Glutamatergic neuron (in vitro differentiated cells): Measurements from ENCODE around the gene GNS. TPM values are rescaled to one million over a fixed set of nuclear protein-coding genes. Genes with fewer than 3 reads are reported as not detected.

ENCODE experiments used
- DNase-seq: peaks from one replicate; pipeline ENCODE4 v3.0.0; 2022
- H3K27ac Mint-ChIP-seq: one replicate; pipeline ENCODE4 v1.8.0; 2020; ENCODE audit warnings: mild to moderate bottlenecking, mixed read lengths, inconsistent platforms; ENCODE audit not compliant: unreplicated experiment
- H3K27me3 Mint-ChIP-seq: one replicate; pipeline ENCODE4 v1.8.0; 2020; ENCODE audit warnings: mild to moderate bottlenecking, moderate library complexity, mixed read lengths, inconsistent platforms; ENCODE audit not compliant: unreplicated experiment
- H3K36me3 Mint-ChIP-seq: one replicate; pipeline ENCODE4 v1.8.0; 2020; ENCODE audit warnings: mild to moderate bottlenecking, mixed read lengths, inconsistent platforms; ENCODE audit not compliant: unreplicated experiment
- H3K4me1 Mint-ChIP-seq: one replicate; pipeline ENCODE4 v1.8.0; 2020; ENCODE audit warnings: mild to moderate bottlenecking, low read depth, mixed read lengths, inconsistent platforms; ENCODE audit not compliant: unreplicated experiment
- H3K4me3 Mint-ChIP-seq: one replicate; pipeline ENCODE4 v1.8.0; 2020; ENCODE audit warnings: mild to moderate bottlenecking, mixed read lengths, inconsistent platforms; ENCODE audit not compliant: unreplicated experiment
- H3K9me3 Mint-ChIP-seq: one replicate; pipeline ENCODE4 v1.8.0; 2020; ENCODE audit warnings: mild to moderate bottlenecking, moderate library complexity, mixed read lengths, inconsistent platforms; ENCODE audit not compliant: unreplicated experiment
- CTCF ChIP-seq: fragments of 200-600 bp; sonication (generic); IDR thresholded peaks from one replicate; pipeline ENCODE4 v1.5.0; 2021; ENCODE audit not compliant: partially characterized antibody, unreplicated experiment
- total RNA-seq: library from RNA; stranded (reverse); fragmentation: NEBNext Ultra II Directional; extraction: Animal tissue kit (Norgen Biotek cat#: 25700); gene quantifications from one replicate; pipeline ENCODE4 v1.2.1, GENCODE V29; 2021; ENCODE audit not compliant: unreplicated experiment

Gene GNS
- total RNA-seq, 1 donor from 2014 or later = 145 TPM

GRCh38 chr12:64735442-64735841, 23.8 kb downstream of the GNS start:
- H3K27ac Mint-ChIP-seq = no peak overlapping the region
- H3K4me1 Mint-ChIP-seq = peaks cover 45% of the 10 kb centered on the region
- H3K27me3 Mint-ChIP-seq = peaks cover 5% of the 10 kb centered on the region
- no peak for DNase-seq
- peaks cover 4% of the 10 kb centered on the region for H3K36me3 Mint-ChIP-seq
- TF ChIP-seq CTCF = no peak
- peaks cover 4% of the 10 kb centered on the region for H3K9me3 Mint-ChIP-seq
- no peak overlapping the region for H3K4me3 Mint-ChIP-seq

- peaks cover 6% of the 10 kb centered on the region for H3K27me3 Mint-ChIP-seq
- peak overlapping the region; percentile 30 for H3K4me3 Mint-ChIP-seq
- peak overlapping the region; percentile 57 for H3K27ac Mint-ChIP-seq
- no peak for DNase-seq
- peaks cover 5% of the 10 kb centered on the region for H3K9me3 Mint-ChIP-seq
- TF ChIP-seq CTCF = no peak
- peaks cover 3% of the 10 kb centered on the region for H3K36me3 Mint-ChIP-seq
- H3K4me1 Mint-ChIP-seq = peaks cover 54% of the 10 kb centered on the region
Measured at GRCh38 chr12:64733857-64734256, 25.3 kb downstream of the GNS start.

- Mint-ChIP-seq H3K4me3 (no peak overlapping the region), H3K36me3 (no peaks in the 10 kb centered on the region), H3K9me3 (peaks cover 5% of the 10 kb centered on the region), H3K27me3 (peaks cover 6% of the 10 kb centered on the region), H3K4me1 (peaks cover 49% of the 10 kb centered on the region), H3K27ac (peak overlapping the region; percentile 95)
- TF ChIP-seq CTCF = no peak
- no peak for DNase-seq
Measured at GRCh38 chr12:64731683-64732082, 27.5 kb downstream of the GNS start.

GRCh38 chr12:64730588-64730969, 28.6 kb downstream of the GNS start:
- peaks cover 6% of the 10 kb centered on the region for H3K27me3 Mint-ChIP-seq
- H3K4me3 Mint-ChIP-seq = peak overlapping the region; percentile 76
- no peak for TF ChIP-seq CTCF
- no peaks in the 10 kb centered on the region for H3K36me3 Mint-ChIP-seq
- DNase-seq = peak; percentile 23
- peaks cover 47% of the 10 kb centered on the region for H3K4me1 Mint-ChIP-seq
- H3K27ac Mint-ChIP-seq = peak overlapping the region; percentile 95
- H3K9me3 Mint-ChIP-seq = peaks cover 5% of the 10 kb centered on the region

GRCh38 chr12:64729909-64730587, 29.2 kb downstream of the GNS start:
- Mint-ChIP-seq H3K4me3 (peak overlapping the region; percentile 76), H3K27ac (peak overlapping the region; percentile 95), H3K36me3 (no peaks in the 10 kb centered on the region), H3K27me3 (peaks cover 6% of the 10 kb centered on the region), H3K4me1 (peaks cover 49% of the 10 kb centered on the region), H3K9me3 (peaks cover 5% of the 10 kb centered on the region)
- no peak for TF ChIP-seq CTCF
- DNase-seq = no peak
